Neural progenitor cell (in vitro differentiated cells): Measurements from ENCODE around the gene RHBDL1. TPM values are rescaled to one million over a fixed set of nuclear protein-coding genes. Genes with fewer than 3 reads are reported as not detected.
A peak's percentile ranks its signal among the peaks of the same experiment; 100 is the strongest.

Experiments
- DNase-seq: peaks from one replicate; pipeline ENCODE4 v3.0.0-alpha.2; 2016; ENCODE audit warnings: low spot score
- H2AFZ ChIP-seq: fragments of 200-600 bp; sonication (generic); replicated peaks from 2 replicates; pipeline ENCODE4 v1.6.1; 2016; ENCODE audit warnings: antibody characterized with exemption
- H3F3A ChIP-seq: fragments of 200-600 bp; sonication (generic); 2 replicates; pipeline ENCODE4 v1.6.1; 2016; ENCODE audit warnings: antibody characterized with exemption, low read depth
- H3K27ac ChIP-seq: fragments of 200-600 bp; sonication (generic); 2 replicates; pipeline ENCODE4 v1.5.1; 2016; ENCODE audit warnings: mild to moderate bottlenecking
- H3K27me3 ChIP-seq: fragments of 200-600 bp; sonication (generic); 2 replicates; pipeline ENCODE4 v1.6.1; 2016; ENCODE audit warnings: mild to moderate bottlenecking, moderate library complexity
- H3K36me3 ChIP-seq: fragments of 200-600 bp; sonication (generic); 2 replicates; pipeline ENCODE4 v1.5.1; 2016
- H3K4me1 ChIP-seq: fragments of 200-600 bp; sonication (generic); 2 replicates; pipeline ENCODE4 v1.6.1; 2016; ENCODE audit warnings: mixed run types
- H3K4me2 ChIP-seq: fragments of 200-600 bp; sonication (generic); 2 replicates; pipeline ENCODE4 v1.6.1; 2016
- H3K4me3 ChIP-seq: fragments of 200-600 bp; sonication (generic); 2 replicates; pipeline ENCODE4 v1.5.1; 2016
- H3K79me2 ChIP-seq: fragments of 200-600 bp; sonication (generic); 2 replicates; pipeline ENCODE4 v1.6.1; 2016; ENCODE audit warnings: low read depth
- H3K9ac ChIP-seq: fragments of 200-600 bp; sonication (generic); 2 replicates; pipeline ENCODE4 v1.6.1; 2016
- H3K9me3 ChIP-seq: fragments of 200-600 bp; sonication (generic); 2 replicates; pipeline ENCODE4 v1.5.1; 2016; ENCODE audit warnings: low read depth
- H4K20me1 ChIP-seq: fragments of 200-600 bp; sonication (generic); 2 replicates; pipeline ENCODE4 v1.6.1; 2016; ENCODE audit warnings: low read depth
- H3K27ac Mint-ChIP-seq: 3 replicates; pipeline ENCODE4 v1.8.0; 2021; ENCODE audit warnings: mixed read lengths
- H3K27me3 Mint-ChIP-seq: 2 replicates; pipeline ENCODE4 v1.8.0; 2022; ENCODE audit warnings: low read depth, mild to moderate bottlenecking, inconsistent platforms, moderate library complexity, mixed read lengths; ENCODE audit not compliant: insufficient read depth
- H3K36me3 Mint-ChIP-seq: 3 replicates; pipeline ENCODE4 v1.8.0; 2021; ENCODE audit warnings: mixed read lengths
- H3K4me1 Mint-ChIP-seq: 3 replicates; pipeline ENCODE4 v1.8.0; 2021; ENCODE audit warnings: mixed read lengths
- H3K4me3 Mint-ChIP-seq: 3 replicates; pipeline ENCODE4 v1.8.0; 2021; ENCODE audit warnings: mild to moderate bottlenecking, moderate library complexity, mixed read lengths
- H3K9me3 Mint-ChIP-seq: 3 replicates; pipeline ENCODE4 v1.8.0; 2020; ENCODE audit warnings: mixed read lengths
- CTCF ChIP-seq: fragments of 200-600 bp; sonication (generic); IDR thresholded peaks from 2 replicates; pipeline ENCODE4 v1.5.1; 2017; ENCODE audit warnings: antibody characterized with exemption, mild to moderate bottlenecking
- EZH2 ChIP-seq: fragments of 200-600 bp; sonication (generic); IDR thresholded peaks from 2 replicates; pipeline ENCODE4 v1.6.1; 2017; ENCODE audit warnings: antibody characterized with exemption, mild to moderate bottlenecking, moderate library complexity
- EZH2phosphoT487 ChIP-seq: fragments of 200-600 bp; sonication (generic); IDR thresholded peaks from 2 replicates; pipeline ENCODE4 v1.6.1; 2017; ENCODE audit warnings: antibody characterized with exemption
- total RNA-seq: library from RNA; depleted of rRNA; stranded (reverse); fragments of >200 nt; gene quantifications from 2 replicates; pipeline ENCODE4 v1.2.3, GENCODE V29; 2015; ENCODE audit warnings: low replicate concordance

The RHBDL1 gene
- total RNA-seq, 1 donor from 2014 or later = 0.28 TPM

GRCh38 chr16:667113-667779, 8.2 kb upstream of the RHBDL1 start:
- peak overlapping the region; percentile 90 for H3K4me2 ChIP-seq
- peaks cover 15% of the 10 kb centered on the region for H3K79me2 ChIP-seq
- H4K20me1 ChIP-seq = peaks cover 22% of the 10 kb centered on the region
- TF ChIP-seq EZH2phosphoT487 (no peak), CTCF (no peak), EZH2 (no peak)
- no peak overlapping the region for H3K9ac ChIP-seq
- H3K27me3 Mint-ChIP-seq = peaks cover 4% of the 10 kb centered on the region
- peaks cover 8% of the 10 kb centered on the region for H3K4me1 ChIP-seq
- peak overlapping the region; percentile 83 for H3K4me3 Mint-ChIP-seq
- no peaks in the 10 kb centered on the region for H3K9me3 ChIP-seq
- no peaks in the 10 kb centered on the region for H3K27me3 ChIP-seq
- no peak overlapping the region for H3K27ac ChIP-seq
- H3K4me3 ChIP-seq = no peak overlapping the region
- DNase-seq = no peak
- no peak overlapping the region for H2AFZ ChIP-seq
- H3K9me3 Mint-ChIP-seq = no peaks in the 10 kb centered on the region
- H3K4me1 Mint-ChIP-seq = peaks cover 3% of the 10 kb centered on the region
- H3K27ac Mint-ChIP-seq = no peak overlapping the region
- peaks cover 2% of the 10 kb centered on the region for H3F3A ChIP-seq
- H3K36me3 Mint-ChIP-seq = peaks cover 2% of the 10 kb centered on the region
- H3K36me3 ChIP-seq = no peaks in the 10 kb centered on the region

GRCh38 chr16:667780-668518, 7.5 kb upstream of the RHBDL1 start, which contains the start of gene RHOT2:
Gene RHOT2, plus strand, starts transcription at chr16:668132. Its CDS starts 68 bp downstream, at chr16:668200.
- H3F3A ChIP-seq = peaks cover 2% of the 10 kb centered on the region
- H3K27ac ChIP-seq = no peak within 1 kb of the TSS
- H3K27me3 ChIP-seq = no peaks in the 10 kb centered on the region
- H3K4me3 ChIP-seq = peak within 1 kb of the TSS; percentile 89
- H3K27me3 Mint-ChIP-seq = peaks cover 4% of the 10 kb centered on the region
- H3K27ac Mint-ChIP-seq = no peak within 1 kb of the TSS
- TF ChIP-seq EZH2 (no peak), EZH2phosphoT487 (no peak), CTCF (peak; percentile 93)
- no peaks in the 10 kb centered on the region for H3K9me3 Mint-ChIP-seq
- H3K4me1 Mint-ChIP-seq = peaks cover 3% of the 10 kb centered on the region
- no peak within 1 kb of the TSS for H2AFZ ChIP-seq
- peaks cover 8% of the 10 kb centered on the region for H3K4me1 ChIP-seq
- peak within 1 kb of the TSS; percentile 84 for H3K4me3 Mint-ChIP-seq
- peak; percentile 98 for DNase-seq
- H3K4me2 ChIP-seq = peak within 1 kb of the TSS; percentile 90
- H3K36me3 Mint-ChIP-seq = no peaks in the 10 kb centered on the region
- peaks cover 22% of the 10 kb centered on the region for H4K20me1 ChIP-seq
- H3K9me3 ChIP-seq = no peaks in the 10 kb centered on the region
- H3K9ac ChIP-seq = peak within 1 kb of the TSS; percentile 73
- H3K79me2 ChIP-seq = peaks cover 15% of the 10 kb centered on the region
- H3K36me3 ChIP-seq = no peaks in the 10 kb centered on the region

- H3K27me3 ChIP-seq = no peaks in the 10 kb centered on the region
- H3K9me3 Mint-ChIP-seq = no peaks in the 10 kb centered on the region
- H3K27me3 Mint-ChIP-seq = peaks cover 2% of the 10 kb centered on the region
- peaks cover 7% of the 10 kb centered on the region for H3F3A ChIP-seq
- H2AFZ ChIP-seq = no peak overlapping the region
- no peak overlapping the region for H3K27ac ChIP-seq
- peak; percentile 53 for DNase-seq
- H3K79me2 ChIP-seq = peaks cover 15% of the 10 kb centered on the region
- no peak overlapping the region for H3K27ac Mint-ChIP-seq
- H3K4me1 Mint-ChIP-seq = peaks cover 3% of the 10 kb centered on the region
- H3K4me3 Mint-ChIP-seq = peak overlapping the region; percentile 84
- peak overlapping the region; percentile 73 for H3K9ac ChIP-seq
- H3K4me2 ChIP-seq = peak overlapping the region; percentile 90
- peak overlapping the region; percentile 89 for H3K4me3 ChIP-seq
- no peaks in the 10 kb centered on the region for H3K36me3 Mint-ChIP-seq
- peaks cover 8% of the 10 kb centered on the region for H3K4me1 ChIP-seq
- H4K20me1 ChIP-seq = peaks cover 23% of the 10 kb centered on the region
- no peaks in the 10 kb centered on the region for H3K9me3 ChIP-seq
- no peaks in the 10 kb centered on the region for H3K36me3 ChIP-seq
- no peak for TF ChIP-seq EZH2phosphoT487
- TF ChIP-seq EZH2 = no peak
- no peak for TF ChIP-seq CTCF
Measured at GRCh38 chr16:668519-669171, 6.8 kb upstream of the RHBDL1 start.
